HepG2 (cell line): ENCODE data around the gene ZNF546. TPM values are rescaled to one million over a fixed set of nuclear protein-coding genes. Genes with fewer than 3 reads are reported as not detected.

ENCODE experiments used
- ATAC-seq: fragments of 200-7000 bp; cut with Tn5 transposase; 3 replicates; pipeline ENCODE4 v1.9.1; 2020; ENCODE audit warnings: mild to moderate bottlenecking, moderate library complexity
- BruUV-seq: library from RNA; stranded (reverse); fragments of 400-500 nt; replicated peaks from 2 replicates; lab custom pipeline; 2021; lab: Mats Ljungman, UMichigan
- CTCF ChIA-PET: fragments of 300-600 bp; formaldehyde crosslinking; extraction: SDS; loops from one replicate; lab custom pipeline; 2021; ENCODE audit warnings: low total read pairs, inconsistent platforms, low intra/inter-chr PET ratio; lab: Yijun Ruan, JAX
- POLR2A ChIA-PET: fragments of 350-600 bp; sonication (Branson Sonifier 250); formaldehyde crosslinking; loops from one replicate; lab custom pipeline; 2020; ENCODE audit warnings: antibody characterized with exemption, inconsistent platforms; lab: Yijun Ruan, JAX
- DNase-seq: peaks from one replicate; pipeline ENCODE4 v3.0.0-alpha.2; 2015; ENCODE audit warnings: low spot score
- FAIRE-seq: peaks from 3 replicates; lab custom pipeline; 2011; peaks lifted over from hg19 to GRCh38; lab: Jason Lieb, UNC
- H2AFZ ChIP-seq: one replicate; pipeline ENCODE4 v1.6.1; 2011; ENCODE audit warnings: low read length, inconsistent platforms
- H3K27ac ChIP-seq: fragments of 300-600 bp; 3 replicates; pipeline ENCODE4 v1.8.0; 2011; ENCODE audit warnings: mixed run types, mild to moderate bottlenecking, mixed read lengths, low read length, inconsistent platforms; ENCODE audit not compliant: insufficient read depth; ENCODE audit errors: extremely low read length
- H3K27me3 ChIP-seq, 2 experiments: fragments of 200-600 bp in 1 of 2; 2 replicates in 1 of 2; 3 replicates in 1 of 2; pipeline versions ENCODE4 v1.6.0 to v1.8.0; 2011; ENCODE audit warnings: low read length in 2 of 2, mild to moderate bottlenecking in 2 of 2, moderate library complexity in 2 of 2, inconsistent platforms in 1 of 2; ENCODE audit not compliant: insufficient read depth in 2 of 2, control insufficient read depth in 1 of 2
- H3K36me3 ChIP-seq, 2 experiments: fragments of 200-600 bp in 1 of 2; replicated peaks in 1 of 2; 2 replicates in 1 of 2; 3 replicates in 1 of 2; pipeline versions ENCODE4 v1.5.1 to v1.8.0; 2011; ENCODE audit warnings: low read length in 2 of 2, inconsistent platforms in 1 of 2; ENCODE audit not compliant: insufficient read depth in 2 of 2, control insufficient read depth in 1 of 2
- H3K4me1 ChIP-seq: 2 replicates; pipeline ENCODE4 v1.5.1; 2012; ENCODE audit warnings: low read length, inconsistent platforms; ENCODE audit not compliant: insufficient read depth
- H3K4me2 ChIP-seq: 2 replicates; pipeline ENCODE4 v1.6.0; 2011; ENCODE audit warnings: low read depth, low read length, inconsistent platforms
- H3K4me3 ChIP-seq, 3 experiments: fragments of 200-600 bp in 1 of 3; sonication (generic), shearing (Covaris generic) in 1 of 3; replicated peaks in 1 of 3; 2 replicates each; pipeline ENCODE4 v1.5.1; 2011 to 2016; ENCODE audit warnings: low read length in 3 of 3, inconsistent platforms in 2 of 3, low read depth in 2 of 3, mild to moderate bottlenecking in 2 of 3, control low read depth in 1 of 3, mixed read lengths in 1 of 3; ENCODE audit not compliant: insufficient read depth in 1 of 3
- H3K79me2 ChIP-seq: one replicate; pipeline ENCODE4 v1.6.1; 2011; ENCODE audit warnings: low read length, inconsistent platforms; ENCODE audit not compliant: insufficient read depth
- H3K9ac ChIP-seq: 2 replicates; pipeline ENCODE4 v1.6.0; 2011; ENCODE audit warnings: mild to moderate bottlenecking, low read depth, low read length, inconsistent platforms; ENCODE audit not compliant: insufficient read depth
- H3K9me3 ChIP-seq: 2 replicates; pipeline ENCODE4 v1.5.1; 2012; ENCODE audit warnings: mild to moderate bottlenecking, low read length
- H4K20me1 ChIP-seq: 2 replicates; pipeline ENCODE4 v1.6.0; 2011; ENCODE audit warnings: inconsistent platforms, mild to moderate bottlenecking, low read length, moderate library complexity; ENCODE audit not compliant: insufficient read depth
- FOXP1 ChIP-seq, 2 experiments: fragments of 450-650 bp in 1 of 2; IDR thresholded peaks; 2 replicates each; pipeline ENCODE4 v1.6.1; 2017 to 2018; ENCODE audit warnings: antibody characterized with exemption in 1 of 2
- ZNF274 ChIP-seq: sonication (generic); formaldehyde crosslinking; IDR thresholded peaks from 2 replicates; pipeline ENCODE4 v1.5.1; 2020; ENCODE audit warnings: mild to moderate bottlenecking, missing genetic modification reagents
- ZNF761 ChIP-seq: sonication (generic); formaldehyde crosslinking; conservative IDR thresholded peaks from 2 replicates; pipeline ENCODE4 v1.4.0; 2020; ENCODE audit warnings: mild to moderate bottlenecking, missing genetic modification reagents
- WGBS: methylation state at CpG from one replicate; pipeline ENCODE4 v1.1.6; 2017; ENCODE audit warnings: low lambda C conversion rate; 5-methylcytosine and 5-hydroxymethylcytosine counted together
- in situ Hi-C: cut with HindIII; loops from 2 replicates; pipeline ENCODE4 v1.10.0; 2017; ENCODE audit warnings: low pct_unique_long_range_greater_than_20kb; ENCODE audit not compliant: extremely low pct_ligation_motif_present
- intact Hi-C: fragments of 100-400 bp; cut with micrococcal nuclease; formaldehyde crosslinking; loops from one replicate; pipeline ENCODE4 v1.10.0; 2022; ENCODE audit not compliant: unreplicated experiment
- polyA plus RNA-seq, 8 experiments: library from polyadenylated mRNA; depleted of rRNA in 3 of 8; stranded (reverse) in 7 of 8; unstranded in 1 of 8; fragments of >200 nt; fragmentation: Illumina TruSeq in 4 of 8; extraction: Trizol in 4 of 8; gene quantifications; 2 replicates each; pipeline versions ENCODE4 v1.2.1 to v1.2.3, GENCODE V29; 2011 to 2016; ENCODE audit warnings: low read depth in 4 of 8, missing spikeins in 1 of 8, mixed read lengths in 1 of 8; ENCODE audit not compliant: insufficient read depth in 1 of 8
- total RNA-seq, 5 experiments: library from RNA; depleted of rRNA; stranded (reverse); fragments of >200 nt; fragmentation: Illumina TruSeq; extraction: Trizol; gene quantifications; 2 replicates each; pipeline ENCODE4 v1.2.3, GENCODE V29; 2016; ENCODE audit warnings: low read depth in 1 of 5
- TF ChIP-seq, protein P1 (sequence below): sonication (generic); formaldehyde crosslinking; IDR thresholded peaks from 2 replicates; pipeline ENCODE4 v1.5.1; 2020; ENCODE audit warnings: missing genetic modification reagents, mild to moderate bottlenecking, borderline replicate concordance

ZNF546 gene
- total and polyA plus RNA-seq, 2 of the 13 experiments (the other 11 are each of a cell fraction or from before 2014, with no cell fraction given): 2.2 to 4.1 TPM

DNA sequence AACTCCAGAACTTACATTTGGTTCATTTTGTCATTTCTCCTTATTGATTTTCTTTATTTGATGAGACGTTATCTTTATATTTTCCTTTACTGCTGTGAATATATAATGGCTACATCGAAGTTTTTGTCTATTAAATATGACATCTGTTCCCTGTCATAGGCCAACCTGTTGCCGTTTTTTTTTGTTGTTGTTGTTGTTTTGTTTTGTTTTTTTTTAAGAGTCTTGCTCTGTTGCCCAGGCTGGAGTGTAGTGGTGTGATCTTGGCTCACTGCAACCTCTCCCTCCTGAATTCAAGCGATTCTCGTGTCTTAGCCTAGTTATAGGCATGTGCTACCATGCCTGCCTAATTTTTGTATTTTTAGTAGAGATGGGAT is 29.7 kb downstream of the ZNF546 start:
- H3K27ac ChIP-seq: no peak overlapping the region
- FAIRE-seq: no peak
- in situ Hi-C loops: no loop called here
- no peak overlapping the region for H2AFZ ChIP-seq
- no peak for TF ChIP-seq ZNF761 (CRISPR knock-in tag)
- TF ChIP-seq, protein P1, sequence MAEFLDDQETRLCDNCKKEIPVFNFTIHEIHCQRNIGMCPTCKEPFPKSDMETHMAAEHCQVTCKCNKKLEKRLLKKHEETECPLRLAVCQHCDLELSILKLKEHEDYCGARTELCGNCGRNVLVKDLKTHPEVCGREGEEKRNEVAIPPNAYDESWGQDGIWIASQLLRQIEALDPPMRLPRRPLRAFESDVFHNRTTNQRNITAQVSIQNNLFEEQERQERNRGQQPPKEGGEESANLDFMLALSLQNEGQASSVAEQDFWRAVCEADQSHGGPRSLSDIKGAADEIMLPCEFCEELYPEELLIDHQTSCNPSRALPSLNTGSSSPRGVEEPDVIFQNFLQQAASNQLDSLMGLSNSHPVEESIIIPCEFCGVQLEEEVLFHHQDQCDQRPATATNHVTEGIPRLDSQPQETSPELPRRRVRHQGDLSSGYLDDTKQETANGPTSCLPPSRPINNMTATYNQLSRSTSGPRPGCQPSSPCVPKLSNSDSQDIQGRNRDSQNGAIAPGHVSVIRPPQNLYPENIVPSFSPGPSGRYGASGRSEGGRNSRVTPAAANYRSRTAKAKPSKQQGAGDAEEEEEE (CRISPR knock-in tag): no peak
- DNase-seq: no peak
- peaks cover 87% of the 10 kb centered on the region for H3K9me3 ChIP-seq
- H3K27me3 ChIP-seq: no peaks in the 10 kb centered on the region
- no peaks in the 10 kb centered on the region for H3K79me2 ChIP-seq
- intact Hi-C loops: no loop called here
- 84% methylated on average over 5 of the region's 5 CpGs for WGBS
- H3K4me3 ChIP-seq: no peak overlapping the region
- no peak for ATAC-seq
- H3K9ac ChIP-seq: no peak overlapping the region
- no peaks in the 10 kb centered on the region for H3K36me3 ChIP-seq
- H3K4me1 ChIP-seq: no peaks in the 10 kb centered on the region
- ChIA-PET POLR2A (no interaction called here), CTCF (no interaction called here)
- BruUV-seq: no TSS peak
- H3K4me2 ChIP-seq: no peak overlapping the region
- no peaks in the 10 kb centered on the region for H4K20me1 ChIP-seq

DNA sequence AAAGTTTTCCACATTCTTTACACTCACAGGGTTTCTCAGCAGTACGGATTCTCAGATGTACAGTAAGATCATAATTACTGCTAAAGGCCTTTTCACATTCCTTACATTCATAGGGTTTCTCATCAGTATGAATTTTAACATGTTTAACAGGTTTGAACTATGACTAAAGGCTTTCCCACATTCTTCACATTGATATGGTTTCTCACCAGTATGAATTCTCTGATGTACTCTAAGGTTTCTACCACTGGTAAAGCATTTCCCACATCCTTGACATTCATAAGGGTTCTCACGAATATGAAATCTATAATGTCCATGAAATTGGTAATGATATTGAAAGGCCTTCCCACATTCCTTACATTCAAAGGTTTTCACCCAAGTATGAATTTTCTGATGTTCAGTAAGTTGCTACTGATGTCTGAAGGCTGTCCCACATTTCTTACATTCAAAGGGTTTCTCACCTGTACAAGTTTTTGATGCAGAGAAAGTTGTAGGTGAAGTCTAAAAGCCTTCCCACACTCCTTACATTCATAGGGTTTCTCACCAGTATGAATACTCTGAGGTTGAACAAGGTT is 37.2 kb downstream of the ZNF546 start:
- no peak overlapping the region for H2AFZ ChIP-seq
- no peak overlapping the region for H3K4me2 ChIP-seq
- intact Hi-C loops: no loop called here
- POLR2A ChIA-PET: no interaction called here
- no peaks in the 10 kb centered on the region for H3K4me1 ChIP-seq
- H3K9me3 ChIP-seq: peaks cover 73% of the 10 kb centered on the region
- H3K9ac ChIP-seq: no peak overlapping the region
- TF ChIP-seq ZNF274 (CRISPR knock-in tag): peak; percentile 50; the same call in 1 of the 2 replicates
- TF ChIP-seq FOXP1 (IDR thresholded peaks at IDR 0.05): no peak
- TF ChIP-seq FOXP1 (CRISPR knock-in tag; IDR thresholded peaks at IDR 0.05): no peak
- no TSS peak for BruUV-seq
- H3K79me2 ChIP-seq: no peaks in the 10 kb centered on the region
- H3K4me3 ChIP-seq: no peak overlapping the region
- in situ Hi-C loops: no loop called here
- H3K27ac ChIP-seq: no peak overlapping the region
- H4K20me1 ChIP-seq: no peaks in the 10 kb centered on the region
- FAIRE-seq: no peak
- DNase-seq: no peak
- CTCF ChIA-PET: no interaction called here
- ATAC-seq: no peak
- H3K27me3 ChIP-seq: no peaks in the 10 kb centered on the region
- 96% methylated on average over 2 of the region's 2 CpGs for WGBS
- H3K36me3 ChIP-seq: no peaks in the 10 kb centered on the region; a peak in 1 of 5 replicates
